Thoracic aorta endothelial cell (primary cell): ENCODE measurements around the gene GJA4. TPM values are rescaled to one million over a fixed set of nuclear protein-coding genes. Genes with fewer than 3 reads are reported as not detected.

Experiments
- total RNA-seq: library from RNA; depleted of rRNA; stranded (reverse); fragments of >200 nt; gene quantifications from 2 replicates; pipeline ENCODE4 v1.2.3, GENCODE V29; 2012

The GJA4 gene
- total RNA-seq = 11.4 and 35.9 TPM in 2 replicates

GRCh38 chr1:34792868-34793727 lies at the start of gene GJA4:
Gene GJA4 (plus strand): TSS chr1:34792999. CDS start chr1:34794214, 1,215 bp downstream.

GRCh38 chr1:34754964-34755637 lies 37.7 kb upstream of the GJA4 start, which contains the start of gene GJB5:
Gene GJB5 (plus strand): TSS chr1:34755047. CDS start chr1:34757331, 2,284 bp downstream.

GRCh38 chr1:34759503-34760357 lies 33.1 kb upstream of the GJA4 start, which contains the start of gene GJB4:
Gene GJB4 (plus strand): TSS chr1:34759740. CDS start chr1:34761255, 1,515 bp downstream.

DNA sequence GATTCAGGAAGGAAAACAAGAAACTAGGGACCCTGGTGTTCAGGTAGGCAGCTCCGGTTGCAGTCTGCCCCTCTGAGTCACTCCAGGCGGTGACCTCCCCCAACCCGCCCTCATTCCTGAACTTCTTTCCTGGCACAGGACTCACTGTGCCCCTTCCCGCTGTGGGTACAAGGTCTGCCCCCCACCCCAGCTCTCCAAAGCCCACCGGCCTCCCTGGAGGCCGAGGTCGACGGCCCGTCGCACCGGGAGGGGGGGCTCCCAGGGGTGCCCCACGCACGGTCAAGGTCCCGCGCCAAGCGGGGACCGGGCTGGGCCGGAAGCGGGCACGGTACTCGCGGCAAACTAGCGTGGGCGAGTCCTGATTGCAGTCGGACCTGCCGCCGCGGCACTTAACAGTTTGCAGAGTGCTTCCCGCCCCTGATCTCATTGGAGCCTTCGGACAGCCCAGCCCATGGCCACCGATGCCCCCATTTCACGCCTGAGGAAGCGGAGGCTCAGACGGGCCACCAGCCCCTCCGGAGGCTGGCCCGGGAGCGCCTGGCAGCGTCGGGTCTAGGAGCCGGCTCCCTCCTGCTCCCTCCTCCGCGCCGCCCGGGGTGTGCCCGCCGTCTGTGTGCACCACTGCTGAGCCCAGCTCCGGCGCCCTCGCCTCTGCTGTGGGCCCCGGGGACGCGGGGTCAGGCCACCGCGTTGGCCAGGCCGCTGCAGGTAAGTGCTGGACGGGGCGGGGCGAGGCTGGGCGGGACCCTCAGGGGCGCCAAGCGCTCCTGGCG lies 11.5 kb upstream of the GJA4 start, which contains the start of gene GJB3:
GJB3 (plus strand) TSS at position 144 of the 773 bp plus-strand sequence. CDS start 3,549 bp downstream, outside the sequence.

Other genes with a start within 250 kb of the GJA4 start
- gene GJB5, start 38.0 kb upstream of the GJA4 start, total RNA-seq = not detected in 2 replicates
- not detected in 2 replicates for gene GJB4, start 33.3 kb upstream of the GJA4 start, total RNA-seq
- not detected in 2 replicates for gene GJB3, start 11.8 kb upstream of the GJA4 start, total RNA-seq
- gene SMIM12, start 66.8 kb downstream of the GJA4 start, total RNA-seq = 39.7 and 50.0 TPM in 2 replicates
- gene DLGAP3, start 136.7 kb downstream of the GJA4 start, total RNA-seq = 0.07 and 0.13 TPM in 2 replicates
- gene TMEM35B, start 192.3 kb downstream of the GJA4 start, total RNA-seq = 16.4 and 20.7 TPM in 2 replicates
- 27.6 and 27.9 TPM in 2 replicates for gene ZMYM6, start 238.9 kb downstream of the GJA4 start, total RNA-seq